Fibroblast of mammary gland (primary cell): ENCODE results near the gene P2RX7.
A peak's percentile ranks its signal among the peaks of the same experiment; 100 is the strongest.
"Not testable (repeated sequence)": the region's sequence is repeated elsewhere in the genome, so short reads cannot be mapped to it uniquely, and the experiment has no call there.

Experiments used
- DNase-seq: peaks from one replicate; pipeline ENCODE4 v3.0.0-alpha.2; 2010; ENCODE audit warnings: low read depth
- H3K4me3 ChIP-seq: 2 replicates; pipeline ENCODE4 v1.5.1; 2011; ENCODE audit warnings: low read depth, mild to moderate bottlenecking, low read length, moderate library complexity; ENCODE audit not compliant: control insufficient read depth
- CTCF ChIP-seq: conservative IDR thresholded peaks from 2 replicates; pipeline ENCODE4 v1.5.1; 2011; ENCODE audit warnings: low read depth, low read length, inconsistent platforms; ENCODE audit not compliant: control insufficient read depth, insufficient read depth

The P2RX7 gene

GRCh38 chr12:121159467-121160307, 27.0 kb downstream of the P2RX7 start:
- no peak for DNase-seq
- H3K4me3 ChIP-seq = no peak overlapping the region
- TF ChIP-seq CTCF = no peak

GRCh38 chr12:121162384-121162783, 29.7 kb downstream of the P2RX7 start:
- no peak for DNase-seq
- H3K4me3 ChIP-seq = no peak overlapping the region
- no peak for TF ChIP-seq CTCF

- no peak for TF ChIP-seq CTCF
- DNase-seq = no peak
- no peak overlapping the region for H3K4me3 ChIP-seq
Measured at GRCh38 chr12:121162985-121163384, 30.3 kb downstream of the P2RX7 start.

GRCh38 chr12:121164839-121165238, 32.2 kb downstream of the P2RX7 start:
- not testable (repeated sequence) for DNase-seq

GRCh38 chr12:121165316-121165715, 32.6 kb downstream of the P2RX7 start:
- no peak for TF ChIP-seq CTCF
- no peak for DNase-seq
- no peak overlapping the region for H3K4me3 ChIP-seq

More at GRCh38 chr12:121164839-121165238, 32.2 kb downstream of the P2RX7 start:
- not testable (repeated sequence) for H3K4me3 ChIP-seq

GRCh38 chr12:121166356-121166755, 33.7 kb downstream of the P2RX7 start:
- TF ChIP-seq CTCF = no peak
- H3K4me3 ChIP-seq = no peak overlapping the region
- DNase-seq = no peak

- peak; percentile 15 for DNase-seq
- H3K4me3 ChIP-seq = no peak overlapping the region
- no peak for TF ChIP-seq CTCF
Measured at GRCh38 chr12:121167232-121167820, 34.6 kb downstream of the P2RX7 start.
